SJSA1 (cell line): ENCODE measurements around the gene FGF18. TPM values are rescaled to one million over a fixed set of nuclear protein-coding genes. Genes with fewer than 3 reads are reported as not detected.

ENCODE experiments used
- DNase-seq, 2 experiments: peaks; one replicate each; pipeline ENCODE4 v3.0.0-alpha.2; 2015 to 2020; ENCODE audit warnings: low spot score in 2 of 2, low read depth in 1 of 2
- H3K27ac ChIP-seq: fragments of 250-450 bp; sonication (Bioruptor Pico); 2 replicates; pipeline ENCODE4 v1.5.1; 2020; ENCODE audit warnings: mild to moderate bottlenecking, moderate library complexity
- H3K27me3 ChIP-seq: fragments of 250-450 bp; sonication (Bioruptor Pico); replicated peaks from 2 replicates; pipeline ENCODE4 v1.5.1; 2020; ENCODE audit warnings: mild to moderate bottlenecking, moderate library complexity
- H3K36me3 ChIP-seq: fragments of 250-450 bp; sonication (Bioruptor Pico); 2 replicates; pipeline ENCODE4 v1.5.1; 2020; ENCODE audit warnings: mild to moderate bottlenecking
- H3K4me1 ChIP-seq: fragments of 250-450 bp; sonication (Bioruptor Pico); replicated peaks from 2 replicates; pipeline ENCODE4 v1.6.1; 2021; ENCODE audit warnings: mild to moderate bottlenecking
- H3K4me3 ChIP-seq: fragments of 250-450 bp; sonication (Bioruptor Pico); 2 replicates; pipeline ENCODE4 v1.5.1; 2020; ENCODE audit warnings: mild to moderate bottlenecking
- H3K9me3 ChIP-seq: fragments of 250-450 bp; sonication (Bioruptor Pico); replicated peaks from 2 replicates; pipeline ENCODE4 v1.5.1; 2020; ENCODE audit warnings: mild to moderate bottlenecking
- total RNA-seq: library from RNA; depleted of rRNA; stranded (reverse); fragments of >200 nt; shearing (Covaris generic); gene quantifications from 2 replicates; pipeline ENCODE4 v1.2.3, GENCODE V29; 2014

FGF18 gene
- total RNA-seq, 1 experiment from 2014 or later, result 0.21 TPM

- no peak overlapping the region for H3K27ac ChIP-seq
- no peak overlapping the region for H3K4me3 ChIP-seq
- H3K36me3 ChIP-seq, result no peaks in the 10 kb centered on the region
- no peaks in the 10 kb centered on the region for H3K9me3 ChIP-seq
- no peaks in the 10 kb centered on the region; the same call in 1 of the 2 replicates for H3K27me3 ChIP-seq
- no peaks in the 10 kb centered on the region for H3K4me1 ChIP-seq
- DNase-seq, result no peak
These were observed 44.4 kb downstream of the FGF18 start for GRCh38 chr5:171463862-171464229.

- no peak overlapping the region for H3K27ac ChIP-seq
- no peaks in the 10 kb centered on the region for H3K36me3 ChIP-seq
These were observed 45.4 kb downstream of the FGF18 start for GRCh38 chr5:171464829-171465228.

GRCh38 chr5:171467107-171467506, 47.7 kb downstream of the FGF18 start:
- H3K4me1 ChIP-seq, result no peaks in the 10 kb centered on the region
- H3K4me3 ChIP-seq, result no peak overlapping the region
- no peak overlapping the region for H3K27ac ChIP-seq
- H3K27me3 ChIP-seq, result peaks cover 3% of the 10 kb centered on the region; the same call in 1 of the 2 replicates
- H3K36me3 ChIP-seq, result no peaks in the 10 kb centered on the region
- no peaks in the 10 kb centered on the region for H3K9me3 ChIP-seq
- DNase-seq, result no peak

More at GRCh38 chr5:171464829-171465228, 45.4 kb downstream of the FGF18 start:
- H3K9me3 ChIP-seq, result no peaks in the 10 kb centered on the region
- H3K4me3 ChIP-seq, result no peak overlapping the region
- H3K27me3 ChIP-seq, result no peaks in the 10 kb centered on the region; the same call in 1 of the 2 replicates
- no peaks in the 10 kb centered on the region for H3K4me1 ChIP-seq
- DNase-seq, result no peak

GRCh38 chr5:171469326-171469725, 49.9 kb downstream of the FGF18 start:
- Histone ChIP-seq H3K9me3 (no peaks in the 10 kb centered on the region; the same call in 1 of the 2 replicates), H3K36me3 (no peaks in the 10 kb centered on the region), H3K4me1 (no peaks in the 10 kb centered on the region), H3K27ac (no peak overlapping the region), H3K27me3 (peaks cover 3% of the 10 kb centered on the region; the same call in 1 of the 2 replicates), H3K4me3 (no peak overlapping the region)
- DNase-seq, result no peak

- Histone ChIP-seq H3K4me3 (no peak overlapping the region), H3K27me3 (peaks cover 3% of the 10 kb centered on the region; the same call in 1 of the 2 replicates), H3K27ac (no peak overlapping the region), H3K9me3 (no peaks in the 10 kb centered on the region; the same call in 1 of the 2 replicates), H3K36me3 (no peaks in the 10 kb centered on the region), H3K4me1 (no peaks in the 10 kb centered on the region)
- no peak for DNase-seq
These were observed 51.0 kb downstream of the FGF18 start for GRCh38 chr5:171470420-171470819.

- H3K4me1 ChIP-seq, result no peaks in the 10 kb centered on the region
- H3K36me3 ChIP-seq, result no peaks in the 10 kb centered on the region
- no peaks in the 10 kb centered on the region; the same call in 1 of the 2 replicates for H3K9me3 ChIP-seq
- 0 out of 2 replicates have a peak, but pooled peaks cover 3% of the 10 kb centered on the region for H3K27me3 ChIP-seq
- no peak overlapping the region for H3K4me3 ChIP-seq
- no peak for DNase-seq
- no peak overlapping the region for H3K27ac ChIP-seq
These were observed 54.9 kb downstream of the FGF18 start for GRCh38 chr5:171474230-171474813.

- Histone ChIP-seq H3K27me3 (0 out of 2 replicates have a peak, but pooled peaks cover 3% of the 10 kb centered on the region), H3K4me3 (no peak overlapping the region), H3K27ac (no peak overlapping the region), H3K36me3 (no peaks in the 10 kb centered on the region), H3K9me3 (no peaks in the 10 kb centered on the region; the same call in 1 of the 2 replicates), H3K4me1 (no peaks in the 10 kb centered on the region)
- DNase-seq, result no peak
These were observed 56.1 kb downstream of the FGF18 start for GRCh38 chr5:171475596-171475995.

- H3K36me3 ChIP-seq, result no peaks in the 10 kb centered on the region
- no peaks in the 10 kb centered on the region for H3K4me1 ChIP-seq
- H3K27ac ChIP-seq, result no peak overlapping the region
- DNase-seq, result no peak
- no peaks in the 10 kb centered on the region; the same call in 1 of the 2 replicates for H3K9me3 ChIP-seq
- H3K4me3 ChIP-seq, result no peak overlapping the region
- no peaks in the 10 kb centered on the region for H3K27me3 ChIP-seq
These were observed 57.3 kb downstream of the FGF18 start for GRCh38 chr5:171476701-171477100.

- no peaks in the 10 kb centered on the region for H3K27me3 ChIP-seq
- H3K4me3 ChIP-seq, result no peak overlapping the region
- no peaks in the 10 kb centered on the region for H3K4me1 ChIP-seq
- H3K27ac ChIP-seq, result no peak overlapping the region
- DNase-seq, result no peak
- H3K36me3 ChIP-seq, result no peaks in the 10 kb centered on the region
- no peaks in the 10 kb centered on the region; the same call in 1 of the 2 replicates for H3K9me3 ChIP-seq
These were observed 57.7 kb downstream of the FGF18 start for GRCh38 chr5:171477101-171477500.

- no peak for DNase-seq
- no peak overlapping the region for H3K4me3 ChIP-seq
These were observed 58.2 kb downstream of the FGF18 start for GRCh38 chr5:171477666-171478065.

GRCh38 chr5:171478946-171479775, 59.7 kb downstream of the FGF18 start:
- Histone ChIP-seq H3K27ac (no peak overlapping the region), H3K27me3 (no peaks in the 10 kb centered on the region), H3K4me1 (no peaks in the 10 kb centered on the region), H3K36me3 (no peaks in the 10 kb centered on the region), H3K4me3 (no peak overlapping the region), H3K9me3 (no peaks in the 10 kb centered on the region)
- DNase-seq, result no peak

More at GRCh38 chr5:171477666-171478065, 58.2 kb downstream of the FGF18 start:
- H3K27me3 ChIP-seq, result no peaks in the 10 kb centered on the region
- H3K27ac ChIP-seq, result no peak overlapping the region
- H3K36me3 ChIP-seq, result no peaks in the 10 kb centered on the region
- H3K4me1 ChIP-seq, result no peaks in the 10 kb centered on the region
- H3K9me3 ChIP-seq, result no peaks in the 10 kb centered on the region; the same call in 1 of the 2 replicates

- H3K4me3 ChIP-seq, result no peak overlapping the region
- no peak overlapping the region for H3K27ac ChIP-seq
- no peaks in the 10 kb centered on the region for H3K9me3 ChIP-seq
- DNase-seq, result no peak
- no peaks in the 10 kb centered on the region for H3K27me3 ChIP-seq
- H3K4me1 ChIP-seq, result no peaks in the 10 kb centered on the region
- H3K36me3 ChIP-seq, result no peaks in the 10 kb centered on the region
These were observed 60.3 kb downstream of the FGF18 start for GRCh38 chr5:171479776-171480125.

- H3K36me3 ChIP-seq, result no peaks in the 10 kb centered on the region
- H3K27ac ChIP-seq, result no peak overlapping the region
- no peaks in the 10 kb centered on the region for H3K9me3 ChIP-seq
- H3K4me1 ChIP-seq, result no peaks in the 10 kb centered on the region
- H3K4me3 ChIP-seq, result no peak overlapping the region
- DNase-seq, result no peak
- no peaks in the 10 kb centered on the region for H3K27me3 ChIP-seq
These were observed 60.8 kb downstream of the FGF18 start for GRCh38 chr5:171480239-171480638.
